Fibroblast of pulmonary artery (primary cell): ENCODE data around the gene FAM3D.

Source experiments
- DNase-seq: peaks from one replicate; pipeline ENCODE4 v3.0.0-alpha.2; 2010; ENCODE audit warnings: low read depth
- H3K4me3 ChIP-seq: replicated peaks from 2 replicates; pipeline ENCODE4 v1.5.1; 2011; ENCODE audit warnings: low read depth, mild to moderate bottlenecking, control low read depth, low read length, moderate library complexity
- TF ChIP-seq, protein P1 (sequence below): IDR thresholded peaks from 2 replicates; pipeline ENCODE4 v1.5.1; 2011; ENCODE audit warnings: mild to moderate bottlenecking, control low read depth, low read length, inconsistent platforms; ENCODE audit errors: missing control alignments

Gene FAM3D

GRCh38 chr3:58633157-58633865 lies 33.3 kb downstream of the FAM3D start:
- no peak for DNase-seq
- no peak overlapping the region for H3K4me3 ChIP-seq
- TF ChIP-seq, protein P1, sequence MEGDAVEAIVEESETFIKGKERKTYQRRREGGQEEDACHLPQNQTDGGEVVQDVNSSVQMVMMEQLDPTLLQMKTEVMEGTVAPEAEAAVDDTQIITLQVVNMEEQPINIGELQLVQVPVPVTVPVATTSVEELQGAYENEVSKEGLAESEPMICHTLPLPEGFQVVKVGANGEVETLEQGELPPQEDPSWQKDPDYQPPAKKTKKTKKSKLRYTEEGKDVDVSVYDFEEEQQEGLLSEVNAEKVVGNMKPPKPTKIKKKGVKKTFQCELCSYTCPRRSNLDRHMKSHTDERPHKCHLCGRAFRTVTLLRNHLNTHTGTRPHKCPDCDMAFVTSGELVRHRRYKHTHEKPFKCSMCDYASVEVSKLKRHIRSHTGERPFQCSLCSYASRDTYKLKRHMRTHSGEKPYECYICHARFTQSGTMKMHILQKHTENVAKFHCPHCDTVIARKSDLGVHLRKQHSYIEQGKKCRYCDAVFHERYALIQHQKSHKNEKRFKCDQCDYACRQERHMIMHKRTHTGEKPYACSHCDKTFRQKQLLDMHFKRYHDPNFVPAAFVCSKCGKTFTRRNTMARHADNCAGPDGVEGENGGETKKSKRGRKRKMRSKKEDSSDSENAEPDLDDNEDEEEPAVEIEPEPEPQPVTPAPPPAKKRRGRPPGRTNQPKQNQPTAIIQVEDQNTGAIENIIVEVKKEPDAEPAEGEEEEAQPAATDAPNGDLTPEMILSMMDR = no peak

- no peak overlapping the region for H3K4me3 ChIP-seq
- TF ChIP-seq, protein P1 = no peak
- no peak for DNase-seq
These were observed 34.8 kb downstream of the FAM3D start for GRCh38 chr3:58631742-58632141.

GRCh38 chr3:58630710-58631092 lies 35.9 kb downstream of the FAM3D start:
- TF ChIP-seq, protein P1 = no peak
- no peak overlapping the region for H3K4me3 ChIP-seq
- DNase-seq = no peak

DNA sequence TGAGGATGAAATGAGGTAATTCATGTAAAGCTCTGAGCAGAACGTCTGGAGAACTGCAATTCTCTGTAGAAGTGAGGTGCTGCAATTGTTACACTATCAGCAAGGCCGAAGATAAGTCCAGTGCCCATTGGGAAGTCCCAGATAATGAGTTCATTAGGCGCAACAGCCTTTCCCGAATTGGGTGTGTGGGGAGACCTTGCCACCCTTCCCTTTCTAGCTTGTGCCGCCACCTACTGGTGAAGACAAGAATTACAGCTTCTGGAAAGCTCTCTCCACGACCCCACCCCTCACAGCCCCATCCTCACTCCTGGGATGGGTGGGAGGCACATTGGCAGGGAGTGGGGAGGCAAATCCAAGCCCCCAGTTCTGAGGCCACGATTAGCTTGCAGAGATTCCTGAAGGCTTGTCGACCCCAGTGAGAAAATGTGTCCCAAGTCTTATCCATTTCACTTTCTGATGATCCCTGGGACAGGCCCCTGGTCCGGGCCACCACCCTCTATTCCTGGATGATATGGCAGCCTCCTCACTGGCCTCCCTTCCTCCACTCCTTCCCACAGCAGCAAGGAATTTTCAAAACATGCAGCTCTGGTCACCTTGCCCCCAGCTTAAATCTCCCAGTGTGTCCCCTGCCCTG lies 36.4 kb downstream of the FAM3D start:
- TF ChIP-seq, protein P1 = peak; percentile 79
- H3K4me3 ChIP-seq = no peak overlapping the region
- peak; percentile 73 for DNase-seq

DNA sequence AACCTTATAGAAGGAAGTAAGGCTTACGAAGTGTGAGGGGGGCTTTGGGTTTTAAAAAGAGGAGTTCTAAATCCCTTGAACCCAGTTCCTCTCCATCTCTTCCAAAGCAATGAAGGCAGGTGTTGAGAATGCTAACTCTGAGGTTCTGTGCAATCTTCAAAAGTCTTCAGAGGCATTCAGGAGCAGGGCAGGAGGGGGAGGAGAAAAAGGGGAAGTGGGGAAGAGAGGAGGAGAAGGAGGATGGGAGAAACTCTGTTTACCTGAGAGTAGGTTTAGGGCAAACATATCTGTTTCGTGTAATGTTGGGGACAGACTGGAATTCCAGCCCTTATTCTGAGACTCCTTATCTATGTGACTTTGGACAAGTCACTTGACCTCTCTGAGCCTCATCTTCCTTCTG lies 36.9 kb downstream of the FAM3D start:
- H3K4me3 ChIP-seq = no peak overlapping the region
- DNase-seq = no peak
- TF ChIP-seq, protein P1 = no peak

- DNase-seq = peak; percentile 97
- TF ChIP-seq, protein P1 = peak; percentile 4
- H3K4me3 ChIP-seq = peak overlapping the region; percentile 19
These were observed 37.6 kb downstream of the FAM3D start for GRCh38 chr3:58628823-58629562.
